HepG2 (cell line): ENCODE measurements around the gene ARHGAP15. TPM values are rescaled to one million over a fixed set of nuclear protein-coding genes. Genes with fewer than 3 reads are reported as not detected.

Source experiments
- ATAC-seq: fragments of 200-7000 bp; cut with Tn5 transposase; 3 replicates; pipeline ENCODE4 v1.9.1; 2020; ENCODE audit warnings: mild to moderate bottlenecking, moderate library complexity
- BruUV-seq: library from RNA; stranded (reverse); fragments of 400-500 nt; replicated peaks from 2 replicates; lab custom pipeline; 2021; lab: Mats Ljungman, UMichigan
- CTCF ChIA-PET: fragments of 300-600 bp; formaldehyde crosslinking; extraction: SDS; loops from one replicate; lab custom pipeline; 2021; ENCODE audit warnings: low total read pairs, inconsistent platforms, low intra/inter-chr PET ratio; lab: Yijun Ruan, JAX
- POLR2A ChIA-PET: fragments of 350-600 bp; sonication (Branson Sonifier 250); formaldehyde crosslinking; loops from one replicate; lab custom pipeline; 2020; ENCODE audit warnings: antibody characterized with exemption, inconsistent platforms; lab: Yijun Ruan, JAX
- DNase-seq: peaks from one replicate; pipeline ENCODE4 v3.0.0-alpha.2; 2015; ENCODE audit warnings: low spot score
- FAIRE-seq: peaks from 3 replicates; lab custom pipeline; 2011; peaks lifted over from hg19 to GRCh38; lab: Jason Lieb, UNC
- H2AFZ ChIP-seq: one replicate; pipeline ENCODE4 v1.6.1; 2011; ENCODE audit warnings: low read length, inconsistent platforms
- H3K27ac ChIP-seq: fragments of 300-600 bp; 3 replicates; pipeline ENCODE4 v1.8.0; 2011; ENCODE audit warnings: mixed run types, mild to moderate bottlenecking, mixed read lengths, low read length, inconsistent platforms; ENCODE audit not compliant: insufficient read depth; ENCODE audit errors: extremely low read length
- H3K27me3 ChIP-seq, 2 experiments: fragments of 200-600 bp in 1 of 2; 2 replicates in 1 of 2; 3 replicates in 1 of 2; pipeline versions ENCODE4 v1.6.0 to v1.8.0; 2011; ENCODE audit warnings: low read length in 2 of 2, mild to moderate bottlenecking in 2 of 2, moderate library complexity in 2 of 2, inconsistent platforms in 1 of 2; ENCODE audit not compliant: insufficient read depth in 2 of 2, control insufficient read depth in 1 of 2
- H3K36me3 ChIP-seq, 2 experiments: fragments of 200-600 bp in 1 of 2; replicated peaks in 1 of 2; 2 replicates in 1 of 2; 3 replicates in 1 of 2; pipeline versions ENCODE4 v1.5.1 to v1.8.0; 2011; ENCODE audit warnings: low read length in 2 of 2, inconsistent platforms in 1 of 2; ENCODE audit not compliant: insufficient read depth in 2 of 2, control insufficient read depth in 1 of 2
- H3K4me1 ChIP-seq: 2 replicates; pipeline ENCODE4 v1.5.1; 2012; ENCODE audit warnings: low read length, inconsistent platforms; ENCODE audit not compliant: insufficient read depth
- H3K4me2 ChIP-seq: 2 replicates; pipeline ENCODE4 v1.6.0; 2011; ENCODE audit warnings: low read depth, low read length, inconsistent platforms
- H3K4me3 ChIP-seq, 3 experiments: fragments of 200-600 bp in 1 of 3; sonication (generic), shearing (Covaris generic) in 1 of 3; replicated peaks in 1 of 3; 2 replicates each; pipeline ENCODE4 v1.5.1; 2011 to 2016; ENCODE audit warnings: low read length in 3 of 3, inconsistent platforms in 2 of 3, low read depth in 2 of 3, mild to moderate bottlenecking in 2 of 3, control low read depth in 1 of 3, mixed read lengths in 1 of 3; ENCODE audit not compliant: insufficient read depth in 1 of 3
- H3K79me2 ChIP-seq: one replicate; pipeline ENCODE4 v1.6.1; 2011; ENCODE audit warnings: low read length, inconsistent platforms; ENCODE audit not compliant: insufficient read depth
- H3K9ac ChIP-seq: 2 replicates; pipeline ENCODE4 v1.6.0; 2011; ENCODE audit warnings: mild to moderate bottlenecking, low read depth, low read length, inconsistent platforms; ENCODE audit not compliant: insufficient read depth
- H3K9me3 ChIP-seq: 2 replicates; pipeline ENCODE4 v1.5.1; 2012; ENCODE audit warnings: mild to moderate bottlenecking, low read length
- H4K20me1 ChIP-seq: 2 replicates; pipeline ENCODE4 v1.6.0; 2011; ENCODE audit warnings: inconsistent platforms, mild to moderate bottlenecking, low read length, moderate library complexity; ENCODE audit not compliant: insufficient read depth
- ETS1 ChIP-seq: sonication (generic); formaldehyde crosslinking; IDR thresholded peaks from 2 replicates; pipeline ENCODE4 v1.4.0; 2020; ENCODE audit warnings: missing genetic modification reagents
- HOMEZ ChIP-seq: IDR thresholded peaks from 2 replicates; pipeline ENCODE4 v1.6.1; 2016; ENCODE audit warnings: low read depth
- KLF16 ChIP-seq, 2 experiments: sonication (generic) in 1 of 2; formaldehyde crosslinking in 1 of 2; IDR thresholded peaks; 2 replicates each; pipeline versions ENCODE4 v1.6.1 to v1.8.0; 2016 to 2023; ENCODE audit warnings: missing genetic modification reagents in 2 of 2, missing compliant biosample characterization in 1 of 2
- NFYB ChIP-seq: sonication (generic); formaldehyde crosslinking; IDR thresholded peaks from 2 replicates; pipeline ENCODE4 v1.4.0; 2020; ENCODE audit warnings: missing genetic modification reagents
- RFX5 ChIP-seq: IDR thresholded peaks from 2 replicates; pipeline ENCODE4 v1.6.1; 2011; ENCODE audit warnings: low read depth, low read length, improper control_type of control experiment
- TFDP2 ChIP-seq: sonication (generic); formaldehyde crosslinking; IDR thresholded peaks from 2 replicates; pipeline ENCODE4 v1.4.0; 2020; ENCODE audit warnings: missing genetic modification reagents
- ZBTB3 ChIP-seq: sonication (generic); formaldehyde crosslinking; IDR thresholded peaks from 2 replicates; pipeline ENCODE4 v1.4.0; 2020; ENCODE audit warnings: low read depth, mild to moderate bottlenecking, moderate library complexity, missing genetic modification reagents, borderline replicate concordance
- ZBTB7A ChIP-seq: sonication (generic); formaldehyde crosslinking; IDR thresholded peaks from 2 replicates; pipeline ENCODE4 v1.8.0; 2022; ENCODE audit warnings: mild to moderate bottlenecking, missing genetic modification reagents
- ZNF17 ChIP-seq: sonication (generic); formaldehyde crosslinking; IDR thresholded peaks from 2 replicates; pipeline ENCODE4 v1.5.0; 2020; ENCODE audit warnings: mild to moderate bottlenecking, missing genetic modification reagents
- in situ Hi-C: cut with HindIII; loops from 2 replicates; pipeline ENCODE4 v1.10.0; 2017; ENCODE audit warnings: low pct_unique_long_range_greater_than_20kb; ENCODE audit not compliant: extremely low pct_ligation_motif_present
- intact Hi-C: fragments of 100-400 bp; cut with micrococcal nuclease; formaldehyde crosslinking; loops from one replicate; pipeline ENCODE4 v1.10.0; 2022; ENCODE audit not compliant: unreplicated experiment
- polyA plus RNA-seq, 8 experiments: library from polyadenylated mRNA; depleted of rRNA in 3 of 8; stranded (reverse) in 7 of 8; unstranded in 1 of 8; fragments of >200 nt; fragmentation: Illumina TruSeq in 4 of 8; extraction: Trizol in 4 of 8; gene quantifications; 2 replicates each; pipeline versions ENCODE4 v1.2.1 to v1.2.3, GENCODE V29; 2011 to 2016; ENCODE audit warnings: low read depth in 4 of 8, missing spikeins in 1 of 8, mixed read lengths in 1 of 8; ENCODE audit not compliant: insufficient read depth in 1 of 8
- total RNA-seq, 5 experiments: library from RNA; depleted of rRNA; stranded (reverse); fragments of >200 nt; fragmentation: Illumina TruSeq; extraction: Trizol; gene quantifications; 2 replicates each; pipeline ENCODE4 v1.2.3, GENCODE V29; 2016; ENCODE audit warnings: low read depth in 1 of 5
- TF ChIP-seq, protein P1 (sequence below): sonication (generic); formaldehyde crosslinking; conservative IDR thresholded peaks from 2 replicates; pipeline ENCODE4 v1.4.0; 2020; ENCODE audit warnings: missing genetic modification reagents
- TF ChIP-seq, protein P2 (sequence below): sonication (generic); formaldehyde crosslinking; IDR thresholded peaks from 2 replicates; pipeline ENCODE4; 2020; ENCODE audit warnings: missing genetic modification reagents, mild to moderate bottlenecking, borderline replicate concordance

ARHGAP15 gene
- total and polyA plus RNA-seq, 2 of the 13 experiments (the other 11 are each of a cell fraction or from before 2014, with no cell fraction given), result 0.04 TPM; not detected in 1

GRCh38 chr2:143694335-143694734, 565.1 kb downstream of the ARHGAP15 start (continued):
- TF ChIP-seq ETS1 (CRISPR knock-in tag) (no peak), RFX5 (no peak), NFYB (no peak), ZBTB7A (no peak)

DNA sequence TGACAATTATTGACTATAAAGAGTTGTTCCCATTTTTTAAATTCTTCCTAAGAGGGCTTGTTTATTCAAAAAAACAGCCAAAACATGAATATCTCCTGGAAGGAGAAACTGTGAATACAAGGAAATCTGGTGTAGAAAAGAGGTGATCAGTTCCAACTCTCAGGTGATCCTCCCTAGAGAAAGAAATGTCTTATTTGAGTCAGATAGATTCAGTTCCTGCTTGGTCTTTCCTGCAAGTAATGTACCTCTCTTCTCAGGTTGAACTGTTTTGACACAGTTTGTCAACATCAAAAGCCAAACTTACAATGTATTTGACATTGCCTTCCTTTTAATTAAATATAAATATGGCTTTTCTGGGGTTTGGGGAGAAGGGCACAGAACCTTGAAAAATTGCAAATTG, 567.4 kb downstream of the ARHGAP15 start:
- TF ChIP-seq, protein P1, sequence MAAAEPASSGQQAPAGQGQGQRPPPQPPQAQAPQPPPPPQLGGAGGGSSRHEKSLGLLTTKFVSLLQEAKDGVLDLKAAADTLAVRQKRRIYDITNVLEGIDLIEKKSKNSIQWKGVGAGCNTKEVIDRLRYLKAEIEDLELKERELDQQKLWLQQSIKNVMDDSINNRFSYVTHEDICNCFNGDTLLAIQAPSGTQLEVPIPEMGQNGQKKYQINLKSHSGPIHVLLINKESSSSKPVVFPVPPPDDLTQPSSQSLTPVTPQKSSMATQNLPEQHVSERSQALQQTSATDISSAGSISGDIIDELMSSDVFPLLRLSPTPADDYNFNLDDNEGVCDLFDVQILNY (CRISPR knock-in tag), result no peak
- TF ChIP-seq ZNF17 (CRISPR knock-in tag) (no peak), ZBTB3 (CRISPR knock-in tag) (no peak), TFDP2 (no peak), KLF16 (CRISPR knock-in tag; IDR thresholded peaks at IDR 0.05) (no peak), HOMEZ (CRISPR knock-in tag) (no peak)
- TF ChIP-seq, protein P2, sequence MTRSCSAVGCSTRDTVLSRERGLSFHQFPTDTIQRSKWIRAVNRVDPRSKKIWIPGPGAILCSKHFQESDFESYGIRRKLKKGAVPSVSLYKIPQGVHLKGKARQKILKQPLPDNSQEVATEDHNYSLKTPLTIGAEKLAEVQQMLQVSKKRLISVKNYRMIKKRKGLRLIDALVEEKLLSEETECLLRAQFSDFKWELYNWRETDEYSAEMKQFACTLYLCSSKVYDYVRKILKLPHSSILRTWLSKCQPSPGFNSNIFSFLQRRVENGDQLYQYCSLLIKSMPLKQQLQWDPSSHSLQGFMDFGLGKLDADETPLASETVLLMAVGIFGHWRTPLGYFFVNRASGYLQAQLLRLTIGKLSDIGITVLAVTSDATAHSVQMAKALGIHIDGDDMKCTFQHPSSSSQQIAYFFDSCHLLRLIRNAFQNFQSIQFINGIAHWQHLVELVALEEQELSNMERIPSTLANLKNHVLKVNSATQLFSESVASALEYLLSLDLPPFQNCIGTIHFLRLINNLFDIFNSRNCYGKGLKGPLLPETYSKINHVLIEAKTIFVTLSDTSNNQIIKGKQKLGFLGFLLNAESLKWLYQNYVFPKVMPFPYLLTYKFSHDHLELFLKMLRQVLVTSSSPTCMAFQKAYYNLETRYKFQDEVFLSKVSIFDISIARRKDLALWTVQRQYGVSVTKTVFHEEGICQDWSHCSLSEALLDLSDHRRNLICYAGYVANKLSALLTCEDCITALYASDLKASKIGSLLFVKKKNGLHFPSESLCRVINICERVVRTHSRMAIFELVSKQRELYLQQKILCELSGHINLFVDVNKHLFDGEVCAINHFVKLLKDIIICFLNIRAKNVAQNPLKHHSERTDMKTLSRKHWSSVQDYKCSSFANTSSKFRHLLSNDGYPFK (CRISPR knock-in tag), result no peak
- DNase-seq, result no peak
- Histone ChIP-seq H3K27me3 (no peaks in the 10 kb centered on the region), H3K9me3 (no peaks in the 10 kb centered on the region), H3K79me2 (no peaks in the 10 kb centered on the region), H3K9ac (no peak overlapping the region), H3K4me2 (no peak overlapping the region), H3K27ac (no peak overlapping the region), H4K20me1 (no peaks in the 10 kb centered on the region), H2AFZ (no peak overlapping the region), H3K36me3 (no peaks in the 10 kb centered on the region), H3K4me1 (no peaks in the 10 kb centered on the region), H3K4me3 (no peak overlapping the region)
- POLR2A ChIA-PET, result no interaction called here
- FAIRE-seq, result no peak
- no TSS peak for BruUV-seq
- ATAC-seq, result no peak
- CTCF ChIA-PET, result no interaction called here
- intact Hi-C loops (no loop called here), in situ Hi-C loops (no loop called here)
